Activated CD8-positive, alpha-beta T cell treated with anti-CD3 and anti-CD28 coated beads for 36 hours (primary cell): ENCODE measurements around the gene EPB41L4A. TPM values are rescaled to one million over a fixed set of nuclear protein-coding genes. Genes with fewer than 3 reads are reported as not detected.

Experiments used
- ATAC-seq: fragments of 200-7000 bp; cut with Tn5 transposase; one replicate; pipeline ENCODE4 v1.10.0; 2021; ENCODE audit warnings: mild to moderate bottlenecking, moderate library complexity
- CTCF ChIA-PET: fragments of 350-600 bp; sonication (Branson Sonifier 250); formaldehyde crosslinking; loops from one replicate; lab custom pipeline; 2021; ENCODE audit warnings: antibody characterized with exemption; lab: Charles Lee
- POLR2A ChIA-PET: fragments of 350-600 bp; sonication (Branson Sonifier 250); formaldehyde crosslinking; loops from one replicate; lab custom pipeline; 2021; ENCODE audit warnings: antibody characterized with exemption; lab: Charles Lee
- DNase-seq: peaks from one replicate; pipeline ENCODE4 v3.0.0-alpha.2; 2020
- H3K27ac Mint-ChIP-seq: one replicate; pipeline ENCODE4 v1.8.0; 2021; ENCODE audit warnings: mild to moderate bottlenecking, mixed read lengths
- H3K27me3 Mint-ChIP-seq: one replicate; pipeline ENCODE4 v1.8.0; 2021; ENCODE audit warnings: mixed read lengths
- H3K36me3 Mint-ChIP-seq: one replicate; pipeline ENCODE4 v1.8.0; 2021; ENCODE audit warnings: low read depth, mixed read lengths
- H3K4me1 Mint-ChIP-seq: one replicate; pipeline ENCODE4 v1.8.0; 2021; ENCODE audit warnings: low read depth, mixed read lengths
- H3K4me3 Mint-ChIP-seq: one replicate; pipeline ENCODE4 v1.8.0; 2021; ENCODE audit warnings: mild to moderate bottlenecking, moderate library complexity, mixed read lengths
- H3K9me3 Mint-ChIP-seq: one replicate; pipeline ENCODE4 v1.8.0; 2021; ENCODE audit warnings: mixed read lengths
- intact Hi-C: fragments of 100-400 bp; cut with micrococcal nuclease; formaldehyde crosslinking; loops from one replicate; pipeline ENCODE4 v1.10.0; 2022
- total RNA-seq, 2 experiments: library from RNA; stranded (reverse); gene quantifications; one replicate each; pipeline ENCODE4 v1.2.3, GENCODE V29; 2021
- TF ChIP-seq, protein P1 (sequence below): fragments of 200-600 bp; IDR thresholded peaks from one replicate; pipeline ENCODE4 v1.8.0; 2022; ENCODE audit warnings: antibody characterized with exemption, mild to moderate bottlenecking

The EPB41L4A gene
- total RNA-seq, 2 experiments from 2014 or later: 0.25 TPM; not detected in 1

DNA sequence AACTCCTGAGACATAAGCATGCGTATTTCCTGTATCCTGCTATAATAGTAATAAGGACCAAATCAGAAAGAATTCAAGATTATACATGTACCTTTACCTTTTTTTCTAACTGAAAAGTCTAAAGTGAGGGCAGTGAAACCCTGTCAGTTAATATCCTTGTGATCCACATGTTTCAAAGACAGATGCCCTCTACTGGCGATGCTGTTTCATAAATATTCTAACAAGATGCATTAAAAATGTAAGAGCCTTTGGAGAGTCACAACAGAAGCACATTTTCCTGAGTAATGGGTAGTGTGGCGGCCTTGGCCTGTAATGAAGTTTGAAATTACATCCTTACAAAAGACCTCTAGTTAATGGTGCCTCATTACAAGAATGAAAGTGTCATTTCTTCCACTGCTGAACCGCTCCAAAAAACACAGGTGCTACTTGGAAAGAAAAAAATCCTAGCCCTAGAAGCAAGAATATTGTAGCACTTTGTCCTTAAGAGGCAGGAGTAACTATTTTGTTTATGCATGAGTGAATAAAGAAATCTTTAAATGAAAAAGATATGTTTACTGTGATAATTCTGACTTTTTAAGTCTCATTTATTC, 232.6 kb downstream of the EPB41L4A start:
- intact Hi-C loops: no loop called here
- TF ChIP-seq, protein P1, sequence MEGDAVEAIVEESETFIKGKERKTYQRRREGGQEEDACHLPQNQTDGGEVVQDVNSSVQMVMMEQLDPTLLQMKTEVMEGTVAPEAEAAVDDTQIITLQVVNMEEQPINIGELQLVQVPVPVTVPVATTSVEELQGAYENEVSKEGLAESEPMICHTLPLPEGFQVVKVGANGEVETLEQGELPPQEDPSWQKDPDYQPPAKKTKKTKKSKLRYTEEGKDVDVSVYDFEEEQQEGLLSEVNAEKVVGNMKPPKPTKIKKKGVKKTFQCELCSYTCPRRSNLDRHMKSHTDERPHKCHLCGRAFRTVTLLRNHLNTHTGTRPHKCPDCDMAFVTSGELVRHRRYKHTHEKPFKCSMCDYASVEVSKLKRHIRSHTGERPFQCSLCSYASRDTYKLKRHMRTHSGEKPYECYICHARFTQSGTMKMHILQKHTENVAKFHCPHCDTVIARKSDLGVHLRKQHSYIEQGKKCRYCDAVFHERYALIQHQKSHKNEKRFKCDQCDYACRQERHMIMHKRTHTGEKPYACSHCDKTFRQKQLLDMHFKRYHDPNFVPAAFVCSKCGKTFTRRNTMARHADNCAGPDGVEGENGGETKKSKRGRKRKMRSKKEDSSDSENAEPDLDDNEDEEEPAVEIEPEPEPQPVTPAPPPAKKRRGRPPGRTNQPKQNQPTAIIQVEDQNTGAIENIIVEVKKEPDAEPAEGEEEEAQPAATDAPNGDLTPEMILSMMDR: peak; percentile 70
- Mint-ChIP-seq H3K27me3 (peaks cover 27% of the 10 kb centered on the region), H3K36me3 (no peaks in the 10 kb centered on the region), H3K27ac (no peak overlapping the region), H3K4me1 (peaks cover 2% of the 10 kb centered on the region), H3K9me3 (no peaks in the 10 kb centered on the region), H3K4me3 (no peak overlapping the region)
- CTCF ChIA-PET: interaction anchor here (1.2 kb wide), 1 partner anchor 10 kb away, joined by 4 read pairs; no protein-coding TSS in a partner anchor
- ATAC-seq: peak; percentile 37
- DNase-seq: peak; percentile 29
- POLR2A ChIA-PET: no interaction called here

DNA sequence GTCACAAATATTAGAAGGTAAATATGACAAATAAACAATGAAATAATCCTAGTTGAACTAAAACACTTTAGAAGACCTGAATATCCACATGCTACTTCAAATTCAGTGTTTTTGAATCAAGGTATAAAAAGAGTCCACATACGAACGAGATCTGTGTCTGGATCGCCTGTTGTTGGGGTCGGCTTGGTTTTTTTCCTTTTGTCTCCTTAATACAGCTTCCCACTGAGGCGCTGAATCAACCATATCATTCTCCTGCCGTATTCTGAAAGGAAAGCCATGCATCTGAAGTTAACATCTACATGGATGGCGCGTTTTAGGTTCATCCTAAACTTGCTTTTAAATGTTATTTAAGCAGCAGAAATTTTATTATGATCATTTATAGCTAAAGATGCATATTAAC, 235.2 kb downstream of the EPB41L4A start:
- Mint-ChIP-seq H3K4me3 (no peak overlapping the region), H3K4me1 (no peaks in the 10 kb centered on the region), H3K36me3 (no peaks in the 10 kb centered on the region), H3K9me3 (no peaks in the 10 kb centered on the region), H3K27ac (no peak overlapping the region), H3K27me3 (peaks cover 26% of the 10 kb centered on the region)
- intact Hi-C loops: no loop called here
- no peak for ATAC-seq
- ChIA-PET CTCF (interaction anchor here (1.0 to 1.1 kb wide), 2 partner anchors 9 to 11 kb away, joined by 3 to 9 read pairs; no protein-coding TSS in a partner anchor), POLR2A (no interaction called here)
- TF ChIP-seq, protein P1: no peak
- DNase-seq: no peak

DNA sequence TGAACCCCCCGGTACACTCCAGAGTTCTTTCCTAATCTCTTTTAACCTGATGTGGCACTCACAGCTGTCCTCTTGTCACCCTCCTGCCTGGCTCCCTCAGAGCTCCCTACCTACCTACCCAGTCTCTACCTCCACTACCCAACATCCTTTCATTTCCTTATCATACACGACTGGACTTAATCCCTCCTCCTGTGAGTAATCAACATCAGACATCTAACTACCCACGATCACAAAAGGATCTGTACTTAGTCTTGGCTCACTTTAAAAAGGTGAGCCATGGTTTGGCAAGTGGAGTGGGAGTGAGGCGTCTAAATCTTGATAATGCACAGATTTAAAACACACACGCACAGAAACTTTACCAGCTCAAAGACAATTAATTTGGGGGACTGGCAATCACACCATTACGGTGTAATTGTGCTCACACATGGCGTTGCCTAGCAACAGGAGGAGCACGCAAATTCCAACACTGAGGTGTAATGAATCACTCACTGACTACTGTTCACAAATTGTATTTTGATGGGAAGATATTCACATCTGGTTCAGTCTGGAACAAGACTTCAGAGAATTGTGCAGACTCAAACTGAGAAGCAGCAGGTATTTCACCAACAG, 235.9 kb downstream of the EPB41L4A start:
- Mint-ChIP-seq H3K36me3 (no peaks in the 10 kb centered on the region), H3K4me1 (no peaks in the 10 kb centered on the region), H3K9me3 (no peaks in the 10 kb centered on the region), H3K27ac (no peak overlapping the region), H3K4me3 (no peak overlapping the region), H3K27me3 (peaks cover 21% of the 10 kb centered on the region)
- TF ChIP-seq, protein P1: no peak
- ChIA-PET POLR2A (no interaction called here), CTCF (interaction anchor here (1.0 kb wide), 1 partner anchor 12 kb away, joined by 3 read pairs; no protein-coding TSS in a partner anchor)
- intact Hi-C loops: no loop called here
- DNase-seq (no peak), ATAC-seq (peak; percentile 42)

DNA sequence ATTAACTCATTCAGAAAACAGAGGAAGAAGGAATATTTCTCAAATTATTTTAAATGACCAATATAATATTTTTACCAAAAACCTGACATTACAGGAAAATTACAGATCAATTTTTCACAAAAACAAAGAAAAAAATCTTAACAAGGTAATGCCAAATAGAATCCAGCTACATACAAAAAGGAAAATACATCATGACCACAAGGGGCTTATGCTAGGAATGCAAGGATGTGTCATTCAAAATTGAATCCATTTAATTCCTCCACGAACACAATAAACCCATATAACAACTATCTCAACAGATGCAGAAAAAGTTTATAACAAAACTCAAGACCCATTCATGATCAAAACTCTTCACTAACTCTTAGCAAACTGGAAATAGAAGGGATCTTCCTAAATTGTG, 239.8 kb downstream of the EPB41L4A start:
- TF ChIP-seq, protein P1: no peak
- Mint-ChIP-seq H3K36me3 (no peaks in the 10 kb centered on the region), H3K27me3 (peaks cover 18% of the 10 kb centered on the region), H3K9me3 (no peaks in the 10 kb centered on the region), H3K27ac (no peak overlapping the region), H3K4me1 (no peaks in the 10 kb centered on the region), H3K4me3 (no peak overlapping the region)
- ChIA-PET CTCF (no interaction called here), POLR2A (no interaction called here)
- ATAC-seq (no peak), DNase-seq (no peak)
- intact Hi-C loops: loop anchor here (5.0 kb wide), 1 partner anchor 243 kb away; no protein-coding TSS in a partner anchor
